OCI-LY7 (cell line): ENCODE results near the gene SH3TC1.

Experiments used
- CTCF ChIP-seq: fragments of 200-600 bp; sonication (generic); conservative IDR thresholded peaks from 2 replicates; pipeline ENCODE4 v1.5.1; 2014; ENCODE audit warnings: mild to moderate bottlenecking, antibody characterized with exemption, low read length, moderate library complexity, mixed read lengths
- EZH2phosphoT487 ChIP-seq: fragments of 200-600 bp; sonication (generic); IDR thresholded peaks from 2 replicates; pipeline ENCODE4 v1.6.1; 2018; ENCODE audit warnings: low read depth, borderline replicate concordance, mild to moderate bottlenecking, mixed run types, antibody characterized with exemption, low read length, moderate library complexity, mixed read lengths

- TF ChIP-seq CTCF (no peak), EZH2phosphoT487 (no peak)
Observed at GRCh38 chr4:8152865-8153257, 46.2 kb upstream of the SH3TC1 start.
